Measurements from ENCODE around the gene SH3BP1. TPM values are rescaled to one million over a fixed set of nuclear protein-coding genes. Genes with fewer than 3 reads are reported as not detected.

SH3BP1 gene
- total and polyA plus RNA-seq, 2 of the 13 experiments (the other 11 are each of a cell fraction or from before 2014, with no cell fraction given): 8.4 to 18.5 TPM

- TF ChIP-seq IKZF5 (CRISPR knock-in tag; IDR thresholded peaks at IDR 0.05): no peak
- no peak for TF ChIP-seq GRHL1 (CRISPR knock-in tag; conservative IDR thresholded peaks at IDR 0.05)
- TF ChIP-seq ISL2 (CRISPR knock-in tag; IDR thresholded peaks at IDR 0.05): no peak
- no peak for TF ChIP-seq CEBPZ (IDR thresholded peaks at IDR 0.05; ENCODE audit: low read length)
- no peak for TF ChIP-seq TFDP1 (CRISPR knock-in tag; IDR thresholded peaks at IDR 0.05; ENCODE audit: borderline replicate concordance)
- 0 out of 2 replicates have a peak, but pooled peaks have one; percentile 31 for TF ChIP-seq ZBTB43 (CRISPR knock-in tag; conservative IDR thresholded peaks at IDR 0.05)
- TF ChIP-seq ATF1 (CRISPR knock-in tag; IDR thresholded peaks at IDR 0.05): peak; percentile 42; the same call in 1 of the 2 replicates
- no peak for TF ChIP-seq RFXAP (CRISPR knock-in tag; IDR thresholded peaks at IDR 0.05; ENCODE audit: borderline replicate concordance)
- peak; percentile 62 for TF ChIP-seq PPARG (CRISPR knock-in tag; conservative IDR thresholded peaks at IDR 0.05)
- no peak for TF ChIP-seq ZNF142 (CRISPR knock-in tag; IDR thresholded peaks at IDR 0.05)
- peak; percentile 71; the same call in 1 of the 2 replicates for TF ChIP-seq ZNF33A (CRISPR knock-in tag; IDR thresholded peaks at IDR 0.05; ENCODE audit: borderline replicate concordance)
- TF ChIP-seq NCOA5 (CRISPR knock-in tag; IDR thresholded peaks at IDR 0.05): no peak
- 0 out of 2 replicates have a peak, but pooled peaks have one; percentile 63 for TF ChIP-seq ZNF816 (CRISPR knock-in tag; IDR thresholded peaks at IDR 0.05; ENCODE audit: borderline replicate concordance)
Measured at GRCh38 chr22:37661160-37661924, 21.9 kb downstream of the SH3BP1 start (continued).

Data from HepG2 (cell line).